CD4-positive, alpha-beta T cell treated with Interleukin-21 for 1 hour (primary cell): ENCODE results near the gene FXYD7.

Experiments used
- DNase-seq: peaks from one replicate; pipeline ENCODE4 v3.0.0-alpha.2; 2020

FXYD7 gene

DNA sequence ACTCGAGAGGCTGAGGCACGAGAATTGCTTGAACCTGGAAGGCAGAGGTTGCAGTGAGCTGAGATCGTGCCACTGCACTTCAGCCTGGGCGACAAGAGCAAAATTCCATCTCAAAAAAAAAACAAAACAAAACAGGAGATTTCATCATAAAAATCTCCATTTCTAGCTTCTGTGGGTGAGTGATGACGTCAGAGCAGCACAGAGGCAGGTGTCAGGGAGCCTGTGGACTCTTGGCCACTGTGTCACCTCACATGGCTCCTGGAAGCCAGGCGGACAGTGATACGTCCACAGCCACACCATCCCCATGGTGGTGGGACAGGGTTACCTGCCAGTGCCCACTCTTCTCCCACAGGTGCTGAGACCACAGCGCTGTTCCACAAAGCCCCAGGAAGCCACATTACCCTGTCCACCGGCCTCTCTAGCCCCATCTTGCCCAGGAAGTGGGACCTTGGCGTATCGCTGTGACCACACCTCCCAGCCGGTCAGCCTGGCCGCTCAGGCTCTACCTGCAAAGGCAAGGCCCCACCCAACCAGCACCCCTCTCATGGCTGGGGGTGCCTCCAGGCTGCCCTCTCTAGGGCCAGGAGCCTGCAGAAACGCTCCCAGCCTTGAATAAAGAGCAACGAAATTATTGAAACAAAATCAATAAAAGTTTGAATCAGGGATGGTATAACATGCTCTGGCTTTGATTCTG, 29.9 kb upstream of the FXYD7 start:
- DNase-seq: no peak

- peak; percentile 70 for DNase-seq
Measured at GRCh38 chr19:35114353-35115176, 28.5 kb upstream of the FXYD7 start.

DNA sequence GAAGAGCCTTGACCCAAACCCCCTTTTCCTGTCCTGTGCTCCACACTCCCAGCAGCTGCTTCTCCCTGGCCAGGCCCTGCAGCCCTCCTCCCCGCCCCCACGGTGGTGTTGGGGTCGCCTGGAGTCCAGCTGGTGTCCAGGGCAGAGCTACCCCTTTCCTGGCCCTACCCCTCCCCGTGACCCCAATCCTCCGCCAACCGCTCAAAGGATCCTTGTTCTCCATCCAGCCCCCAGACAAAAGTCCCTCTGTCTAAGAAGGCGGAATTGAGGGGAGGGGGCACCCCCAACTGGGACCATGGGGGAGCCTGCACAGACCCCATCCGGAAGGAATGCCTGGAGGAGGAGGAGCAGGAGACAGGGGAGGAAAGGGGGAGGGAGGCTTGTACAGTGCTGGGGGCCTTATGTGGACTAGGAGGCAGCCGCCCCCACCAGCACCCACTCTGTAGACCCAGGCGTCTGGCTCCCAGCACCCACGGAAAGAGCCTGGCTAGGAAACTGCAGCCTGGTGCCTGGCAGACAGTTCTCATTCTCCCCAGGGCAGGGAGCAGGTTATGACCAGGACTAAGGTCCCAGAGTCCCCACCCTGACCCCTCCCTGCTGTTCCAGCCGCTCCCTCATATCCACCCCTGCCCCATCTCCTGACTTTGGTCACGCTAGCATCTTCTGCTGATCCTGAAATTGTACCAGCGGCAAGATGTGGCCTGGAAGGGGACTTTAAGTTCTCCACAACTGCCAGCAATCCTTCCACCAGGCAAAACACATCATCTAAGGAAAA, 27.7 kb upstream of the FXYD7 start, which contains the start of gene FXYD3:
Gene FXYD3 (plus strand): TSS at position 647 of the 775 bp plus-strand sequence. CDS start 3,554 bp downstream, outside the sequence.
- DNase-seq: no peak

DNA sequence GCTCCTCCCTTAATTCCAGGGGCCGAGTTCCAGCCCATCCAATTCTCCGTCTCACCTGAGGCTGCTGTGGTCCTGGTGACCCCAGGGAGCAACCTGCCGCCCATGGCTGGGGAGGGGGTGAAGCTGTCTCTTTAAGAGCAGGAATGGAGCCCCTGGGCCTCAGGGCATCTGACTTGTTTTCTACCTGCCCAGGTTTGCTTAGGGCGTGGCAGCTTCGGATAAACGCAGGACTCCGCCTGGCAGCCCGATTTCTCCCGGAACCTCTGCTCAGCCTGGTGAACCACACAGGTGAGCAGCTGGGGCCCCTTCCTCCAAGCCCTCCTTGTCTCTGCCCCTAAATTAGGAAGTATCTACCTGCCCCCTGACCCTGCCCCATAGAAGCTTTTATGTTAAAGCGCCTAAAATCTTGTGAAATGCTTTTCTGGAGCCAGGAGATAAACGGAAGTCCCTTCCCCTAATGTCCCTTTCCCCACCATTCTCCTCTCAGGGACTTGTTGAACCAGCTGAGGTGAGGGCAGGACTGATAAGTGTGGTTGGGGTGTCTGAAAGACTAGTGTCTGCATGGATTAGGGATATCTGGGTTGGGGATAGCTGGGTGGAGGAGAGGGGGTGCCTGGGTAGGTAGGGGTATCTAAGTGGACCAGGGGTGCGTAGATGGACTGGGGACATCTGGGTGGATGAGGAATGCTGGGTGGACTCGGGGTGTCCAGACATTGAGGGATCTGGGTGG, 26.8 kb upstream of the FXYD7 start:
- no peak for DNase-seq

DNA sequence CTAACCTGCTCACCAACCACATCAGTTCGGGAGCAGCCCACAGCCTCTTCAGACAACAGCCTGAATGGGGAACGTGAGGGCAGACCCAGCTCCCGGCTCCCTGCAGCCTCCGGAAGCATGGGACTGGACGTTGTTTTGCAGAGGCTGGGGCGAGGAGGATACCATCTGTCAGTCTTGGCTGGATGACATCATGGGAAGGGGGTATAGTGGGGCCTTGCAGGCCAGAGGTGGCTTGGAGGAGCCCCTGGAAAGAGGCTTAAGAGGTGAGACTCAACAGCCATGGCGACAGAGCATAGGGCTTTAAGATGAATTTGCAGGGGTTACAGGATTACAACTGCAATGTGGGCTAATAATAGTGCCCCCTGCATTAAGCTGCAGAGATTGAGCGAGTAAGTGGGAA, 25.9 kb upstream of the FXYD7 start:
- no peak for DNase-seq

GRCh38 chr19:35117799-35118198, 25.3 kb upstream of the FXYD7 start:
- DNase-seq: no peak

DNA sequence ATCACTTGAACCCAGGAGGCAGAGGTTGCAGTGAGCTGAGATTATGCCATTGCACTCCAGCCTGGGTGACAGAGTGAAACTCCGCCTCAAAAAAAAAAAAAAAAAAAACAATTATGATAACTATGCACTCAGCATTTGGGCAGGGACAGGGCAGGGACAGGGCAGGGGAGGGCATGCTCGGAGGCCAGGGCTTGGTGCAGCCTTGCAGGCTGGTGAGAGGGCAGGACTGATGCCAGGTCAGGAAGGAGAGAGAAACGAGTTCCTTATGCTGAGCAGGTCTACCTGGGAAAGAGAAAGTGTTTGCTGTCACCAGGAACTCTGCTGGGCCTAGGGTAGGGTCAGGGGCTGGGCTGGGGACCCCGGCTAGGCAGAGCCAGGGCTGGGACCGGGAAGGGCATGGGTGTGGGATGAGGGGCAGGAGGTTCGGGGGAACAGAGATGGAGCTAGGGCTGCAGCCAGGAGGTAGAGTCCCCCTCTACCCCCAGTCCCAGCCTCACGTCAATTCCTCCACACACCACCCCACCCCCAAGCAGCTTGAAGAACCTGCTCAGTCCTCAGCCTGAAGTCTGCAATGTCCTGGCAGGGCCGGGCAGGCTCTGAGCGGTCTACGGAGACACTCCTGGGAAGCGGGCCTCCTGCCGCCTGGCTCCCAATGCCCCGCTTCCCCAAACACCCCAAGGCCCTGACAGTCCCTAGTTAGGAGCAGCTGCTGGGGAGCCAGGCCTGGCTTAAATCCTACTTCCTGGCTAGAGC, 24.6 kb upstream of the FXYD7 start:
- no peak for DNase-seq

DNA sequence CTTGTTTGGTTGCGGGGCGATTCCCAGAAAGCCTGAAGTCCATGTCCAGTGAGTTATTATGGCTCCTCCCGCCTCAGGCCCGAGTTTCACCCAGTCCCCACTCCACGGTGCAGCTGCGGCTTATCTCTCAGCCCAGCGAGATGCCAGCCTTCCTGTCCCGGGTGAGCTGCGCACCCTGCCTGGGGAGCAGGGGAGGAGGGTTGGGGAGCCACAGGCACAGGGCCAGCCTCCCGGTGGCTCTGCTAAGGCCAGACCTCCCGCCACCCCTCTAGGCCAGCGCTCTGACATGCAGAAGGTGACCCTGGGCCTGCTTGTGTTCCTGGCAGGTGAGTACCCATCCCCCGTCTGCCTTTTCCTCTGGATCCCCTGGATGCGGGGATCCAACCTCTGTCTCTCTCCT, 24.0 kb upstream of the FXYD7 start:
- no peak for DNase-seq

DNA sequence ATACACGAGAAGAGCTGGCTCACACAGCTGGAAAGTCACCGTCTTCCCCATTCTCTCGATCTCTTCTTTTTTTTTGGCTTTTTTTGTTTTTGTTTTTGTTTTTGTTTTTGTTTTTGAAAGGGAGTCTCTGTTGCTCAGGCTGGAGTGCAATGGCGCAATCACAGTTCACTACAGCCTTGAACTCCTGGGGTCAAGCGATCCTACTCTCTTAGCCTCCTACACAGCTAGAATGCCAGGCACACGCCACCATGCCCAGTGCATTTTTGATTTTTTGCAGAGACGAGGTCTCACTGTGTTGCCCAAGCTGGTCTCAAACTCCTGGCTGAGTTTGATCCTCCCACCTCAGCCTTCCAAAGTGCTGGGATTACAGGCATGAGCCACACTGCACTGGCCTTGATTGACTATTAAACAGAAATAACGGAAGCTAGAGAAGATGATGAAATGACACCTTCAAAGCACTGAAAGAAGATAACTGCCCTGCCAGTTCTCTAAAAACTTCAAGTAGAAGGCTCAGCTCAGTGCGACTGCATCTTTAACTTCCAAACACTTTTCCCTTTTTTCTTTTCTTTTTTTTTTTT, 23.4 kb upstream of the FXYD7 start:
- DNase-seq: no peak

- DNase-seq: no peak
Measured at GRCh38 chr19:35120492-35120891, 22.6 kb upstream of the FXYD7 start.

- no peak for DNase-seq
Measured at GRCh38 chr19:35120898-35121297, 22.2 kb upstream of the FXYD7 start.

GRCh38 chr19:35122687-35123551, 20.1 kb upstream of the FXYD7 start:
- DNase-seq: no peak

DNA sequence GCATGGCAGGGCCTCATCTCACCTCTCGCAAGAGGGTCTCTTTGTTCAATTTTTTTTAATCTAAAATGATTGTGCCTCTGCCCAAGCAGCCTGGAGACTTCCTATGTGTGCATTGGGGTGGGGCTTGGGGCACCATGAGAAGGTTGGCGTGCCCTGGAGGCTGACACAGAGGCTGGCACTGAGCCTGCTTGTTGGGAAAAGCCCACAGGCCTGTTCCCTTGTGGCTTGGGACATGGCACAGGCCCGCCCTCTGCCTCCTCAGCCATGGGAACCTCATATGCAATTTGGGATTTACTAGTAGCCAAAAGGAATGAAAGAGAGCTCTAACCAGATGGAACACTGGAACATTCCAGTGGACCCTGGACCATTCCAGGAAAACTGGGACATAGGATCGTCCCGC, 19.5 kb upstream of the FXYD7 start:
- DNase-seq: no peak

DNA sequence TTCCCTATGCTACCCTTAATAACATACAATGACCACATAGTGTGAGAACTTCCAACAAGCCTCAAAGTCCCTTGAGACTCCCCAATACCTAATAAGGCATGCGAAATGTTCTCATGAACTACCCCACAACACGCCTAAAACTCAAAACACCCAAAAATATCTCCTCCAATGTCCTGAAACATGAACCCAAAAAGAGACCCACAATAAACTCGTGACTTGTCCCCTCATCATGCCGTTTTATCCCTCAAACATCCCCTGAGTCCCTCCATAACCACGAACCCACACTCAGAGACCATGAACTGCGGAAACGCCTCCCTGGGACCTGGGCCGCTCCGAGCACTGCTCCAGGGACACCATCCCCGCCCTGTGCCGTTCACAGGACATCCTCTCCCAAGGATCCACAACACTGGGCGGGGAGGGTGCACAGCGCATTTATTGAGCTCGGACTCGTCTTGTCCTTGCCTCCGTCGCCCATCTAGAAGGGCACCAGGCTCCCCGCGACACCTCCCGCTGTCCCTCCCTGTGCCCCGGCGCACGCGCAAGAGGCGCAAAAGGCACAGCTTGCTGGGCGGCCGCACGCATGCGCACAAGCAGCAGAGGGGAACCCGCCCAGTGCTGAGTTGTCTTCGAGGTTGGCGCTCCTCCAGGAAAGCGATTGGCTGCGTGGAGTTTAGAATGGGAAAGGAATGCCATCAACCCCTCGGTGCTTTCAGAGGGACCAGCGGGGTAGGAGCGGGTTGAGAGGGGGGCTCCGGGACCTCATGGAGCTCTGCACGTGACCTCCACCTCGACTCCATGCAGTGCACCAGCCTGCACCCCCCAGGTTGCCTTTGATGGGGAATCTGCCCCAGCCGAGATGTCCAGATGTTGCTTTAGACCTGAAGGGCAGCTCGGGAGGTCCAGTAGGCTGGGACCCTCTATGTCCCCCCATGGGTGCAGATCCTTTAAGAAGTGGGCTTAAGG, 18.7 kb upstream of the FXYD7 start:
- peak; percentile 89 for DNase-seq

- no peak for DNase-seq
Measured at GRCh38 chr19:35125270-35125717, 17.8 kb upstream of the FXYD7 start.

DNA sequence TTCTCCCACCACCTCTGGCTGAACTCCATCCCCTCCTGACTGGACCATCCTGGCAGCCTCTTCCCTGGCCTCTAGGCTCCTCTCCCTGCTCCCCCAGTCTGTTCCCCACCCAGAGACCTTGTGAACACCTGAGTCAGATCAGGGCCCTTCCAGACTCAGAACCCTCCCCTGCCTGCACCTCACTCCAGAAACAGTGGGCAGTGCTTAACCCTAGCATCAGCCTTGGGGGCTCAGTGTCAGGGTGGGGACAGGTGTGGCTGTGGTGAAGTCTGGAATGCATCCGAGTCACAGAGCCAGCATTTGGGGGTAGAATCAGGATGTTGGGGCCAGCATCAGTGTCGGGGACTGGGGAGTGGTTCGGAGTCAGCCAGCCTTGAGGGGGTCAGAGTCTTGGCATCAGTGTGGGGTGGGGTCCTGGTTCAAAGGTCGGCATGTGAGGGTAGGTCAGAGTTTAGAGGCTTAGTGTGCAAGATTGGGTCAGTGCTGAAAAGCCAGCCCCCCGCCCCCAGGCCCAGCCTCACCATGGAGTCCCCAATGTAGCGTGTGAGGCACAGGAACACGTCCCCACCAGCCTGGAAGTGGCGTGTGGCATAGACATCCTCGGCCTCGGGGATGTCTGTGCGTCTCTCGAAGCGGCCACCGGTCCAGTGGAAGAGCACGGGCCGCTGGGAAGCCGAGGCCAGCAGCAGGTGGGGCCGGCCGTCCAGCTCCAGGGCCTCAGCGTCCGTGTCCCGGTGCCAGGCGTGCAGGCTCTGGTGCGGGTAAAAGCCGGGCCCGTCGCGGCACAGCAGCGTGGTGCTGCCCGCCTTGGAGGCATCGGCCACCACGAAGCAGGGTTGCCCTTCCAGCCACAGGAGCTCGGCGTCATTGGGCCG, 17.1 kb upstream of the FXYD7 start:
- no peak for DNase-seq

DNA sequence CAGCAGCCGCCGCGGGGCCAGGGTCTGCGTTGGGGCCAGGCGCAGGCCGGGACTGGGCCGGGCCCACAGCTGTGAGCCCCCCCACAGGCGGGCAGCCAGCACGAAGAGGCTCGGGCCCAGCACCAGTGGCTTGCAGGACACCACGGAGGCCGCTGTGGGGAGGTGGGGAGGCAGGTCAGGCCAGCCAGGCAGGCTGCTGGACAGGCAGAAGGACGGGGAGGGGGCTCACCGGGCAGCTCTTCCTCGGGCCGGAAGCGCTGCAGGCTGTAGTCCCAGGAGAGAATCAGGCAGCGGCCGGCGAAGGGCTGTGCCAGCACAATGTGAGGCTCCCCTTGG, 16.5 kb upstream of the FXYD7 start:
- DNase-seq: no peak

DNA sequence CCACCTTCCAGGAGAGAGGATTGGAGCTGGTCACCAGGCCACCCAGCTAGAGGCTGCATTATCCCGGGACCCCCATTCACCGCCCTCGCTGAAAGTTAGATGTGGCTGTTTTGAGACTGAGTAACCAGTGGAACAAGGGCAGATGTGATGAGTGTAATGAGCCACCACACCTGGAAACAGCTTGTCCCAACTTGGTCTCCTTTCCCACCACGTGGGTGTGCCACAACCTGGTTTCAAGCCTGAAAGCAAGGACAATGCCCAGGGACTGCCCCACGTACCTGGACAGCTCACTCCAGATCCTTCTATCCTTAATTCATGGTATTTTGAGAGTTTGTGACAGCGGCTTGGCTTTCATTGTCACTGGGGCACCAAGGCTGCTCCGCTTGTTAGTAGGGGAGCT, 15.2 kb upstream of the FXYD7 start:
- DNase-seq: no peak
